HepG2 (cell line): ENCODE measurements around the gene TOM1L1. TPM values are rescaled to one million over a fixed set of nuclear protein-coding genes. Genes with fewer than 3 reads are reported as not detected.

ENCODE experiments used
- ATF7 ChIP-seq, 2 experiments: fragments of 450-650 bp in 1 of 2; sonication (generic) in 1 of 2; formaldehyde crosslinking in 1 of 2; IDR thresholded peaks; 2 replicates each; pipeline versions ENCODE4 v1.4.0 to v1.6.1; 2016 to 2020; ENCODE audit warnings: antibody characterized with exemption in 1 of 2, mild to moderate bottlenecking in 1 of 2, missing genetic modification reagents in 1 of 2
- CENPX ChIP-seq: sonication (generic); formaldehyde crosslinking; IDR thresholded peaks from 2 replicates; pipeline ENCODE4 v1.9.0; 2021; ENCODE audit warnings: mild to moderate bottlenecking, missing genetic modification reagents, moderate library complexity
- EZH2 ChIP-seq: conservative IDR thresholded peaks from 2 replicates; pipeline ENCODE4 v1.6.1; 2012; ENCODE audit warnings: mild to moderate bottlenecking, low read depth, low read length, moderate library complexity
- HMG20A ChIP-seq: IDR thresholded peaks from 2 replicates; pipeline ENCODE4 v1.6.1; 2016; ENCODE audit warnings: borderline replicate concordance
- IRF2 ChIP-seq: IDR thresholded peaks from 2 replicates; pipeline ENCODE4 v1.6.1; 2018; ENCODE audit warnings: missing genetic modification reagents, missing compliant biosample characterization
- KMT2B ChIP-seq: IDR thresholded peaks from 2 replicates; pipeline ENCODE4 v1.6.1; 2016; ENCODE audit warnings: missing genetic modification reagents, missing compliant biosample characterization
- MYNN ChIP-seq: sonication (generic); formaldehyde crosslinking; IDR thresholded peaks from 2 replicates; pipeline ENCODE4 v1.4.0; 2020; ENCODE audit warnings: mild to moderate bottlenecking, low read depth, missing genetic modification reagents
- MYPOP ChIP-seq: sonication (generic); formaldehyde crosslinking; IDR thresholded peaks from 2 replicates; pipeline ENCODE4 v1.8.1; 2023; ENCODE audit warnings: mild to moderate bottlenecking, moderate library complexity, missing genetic modification reagents
- NFIB ChIP-seq: sonication (generic); formaldehyde crosslinking; IDR thresholded peaks from 2 replicates; pipeline ENCODE4 v1.9.0; 2021; ENCODE audit warnings: missing genetic modification reagents, mild to moderate bottlenecking, borderline replicate concordance
- SIN3B ChIP-seq: fragments of 150-350 bp; IDR thresholded peaks from 2 replicates; pipeline ENCODE4 v1.6.1; 2014; ENCODE audit warnings: low read length
- SMYD3 ChIP-seq: sonication (generic); formaldehyde crosslinking; IDR thresholded peaks from 2 replicates; pipeline ENCODE4 v1.8.1; 2023; ENCODE audit warnings: mild to moderate bottlenecking, missing genetic modification reagents
- ZBTB20 ChIP-seq: sonication (generic); formaldehyde crosslinking; IDR thresholded peaks from 2 replicates; pipeline ENCODE4 v1.8.1; 2023; ENCODE audit warnings: missing genetic modification reagents, low read depth, mild to moderate bottlenecking, borderline replicate concordance
- ZFAT ChIP-seq: sonication (generic); formaldehyde crosslinking; conservative IDR thresholded peaks from 2 replicates; pipeline ENCODE4 v1.8.1; 2023; ENCODE audit warnings: missing genetic modification reagents, inconsistent platforms
- ZIK1 ChIP-seq: sonication (generic); formaldehyde crosslinking; IDR thresholded peaks from 2 replicates; pipeline ENCODE4 v1.5.0; 2020; ENCODE audit warnings: mild to moderate bottlenecking, low read depth, missing genetic modification reagents, borderline replicate concordance
- ZNF10 ChIP-seq: sonication (generic); formaldehyde crosslinking; IDR thresholded peaks from 2 replicates; pipeline ENCODE4 v1.4.0; 2020; ENCODE audit warnings: mild to moderate bottlenecking, low read depth, missing genetic modification reagents, borderline replicate concordance
- ZNF460 ChIP-seq: sonication (generic); formaldehyde crosslinking; IDR thresholded peaks from 2 replicates; pipeline ENCODE4 v1.5.1; 2020; ENCODE audit warnings: missing genetic modification reagents, mild to moderate bottlenecking, borderline replicate concordance
- ZNF607 ChIP-seq: sonication (generic); formaldehyde crosslinking; IDR thresholded peaks from 2 replicates; pipeline ENCODE4 v1.5.1; 2020; ENCODE audit warnings: missing genetic modification reagents, mild to moderate bottlenecking, borderline replicate concordance
- ZNF629 ChIP-seq: sonication (generic); formaldehyde crosslinking; conservative IDR thresholded peaks from 2 replicates; pipeline ENCODE4 v1.5.0; 2020; ENCODE audit warnings: missing genetic modification reagents
- ZNF687 ChIP-seq: sonication (generic); formaldehyde crosslinking; IDR thresholded peaks from 2 replicates; pipeline ENCODE4 v1.5.1; 2020; ENCODE audit warnings: mild to moderate bottlenecking, missing genetic modification reagents, moderate library complexity
- polyA plus RNA-seq, 8 experiments: library from polyadenylated mRNA; depleted of rRNA in 3 of 8; stranded (reverse) in 7 of 8; unstranded in 1 of 8; fragments of >200 nt; fragmentation: Illumina TruSeq in 4 of 8; extraction: Trizol in 4 of 8; gene quantifications; 2 replicates each; pipeline versions ENCODE4 v1.2.1 to v1.2.3, GENCODE V29; 2011 to 2016; ENCODE audit warnings: low read depth in 4 of 8, missing spikeins in 1 of 8, mixed read lengths in 1 of 8; ENCODE audit not compliant: insufficient read depth in 1 of 8
- total RNA-seq, 5 experiments: library from RNA; depleted of rRNA; stranded (reverse); fragments of >200 nt; fragmentation: Illumina TruSeq; extraction: Trizol; gene quantifications; 2 replicates each; pipeline ENCODE4 v1.2.3, GENCODE V29; 2016; ENCODE audit warnings: low read depth in 1 of 5
- TF ChIP-seq, protein P1 (sequence below): sonication (generic); formaldehyde crosslinking; IDR thresholded peaks from 2 replicates; pipeline ENCODE4 v1.4.0; 2020; ENCODE audit warnings: missing genetic modification reagents
- TF ChIP-seq, protein P2 (sequence below): sonication (generic); formaldehyde crosslinking; conservative IDR thresholded peaks from 2 replicates; pipeline ENCODE4 v1.8.0; 2022; ENCODE audit warnings: mild to moderate bottlenecking, moderate library complexity, missing genetic modification reagents

TOM1L1 gene
- total and polyA plus RNA-seq, 2 of the 13 experiments (the other 11 are each of a cell fraction or from before 2014, with no cell fraction given): 45.3 to 51.3 TPM

GRCh38 chr17:54900457-54901229, at the start of gene TOM1L1 (continued):
- TF ChIP-seq ZNF687 (CRISPR knock-in tag): peak; percentile 94
- TF ChIP-seq ZFAT (CRISPR knock-in tag): no peak
- peak; percentile 81; the same call in 1 of the 2 replicates for TF ChIP-seq ZNF607 (CRISPR knock-in tag)
- no peak for TF ChIP-seq ZNF460
- TF ChIP-seq ZNF629: no peak
- TF ChIP-seq NFIB: no peak
- peak; percentile 49; the same call in 1 of the 2 replicates for TF ChIP-seq SMYD3 (CRISPR knock-in tag)
- TF ChIP-seq, protein P1, sequence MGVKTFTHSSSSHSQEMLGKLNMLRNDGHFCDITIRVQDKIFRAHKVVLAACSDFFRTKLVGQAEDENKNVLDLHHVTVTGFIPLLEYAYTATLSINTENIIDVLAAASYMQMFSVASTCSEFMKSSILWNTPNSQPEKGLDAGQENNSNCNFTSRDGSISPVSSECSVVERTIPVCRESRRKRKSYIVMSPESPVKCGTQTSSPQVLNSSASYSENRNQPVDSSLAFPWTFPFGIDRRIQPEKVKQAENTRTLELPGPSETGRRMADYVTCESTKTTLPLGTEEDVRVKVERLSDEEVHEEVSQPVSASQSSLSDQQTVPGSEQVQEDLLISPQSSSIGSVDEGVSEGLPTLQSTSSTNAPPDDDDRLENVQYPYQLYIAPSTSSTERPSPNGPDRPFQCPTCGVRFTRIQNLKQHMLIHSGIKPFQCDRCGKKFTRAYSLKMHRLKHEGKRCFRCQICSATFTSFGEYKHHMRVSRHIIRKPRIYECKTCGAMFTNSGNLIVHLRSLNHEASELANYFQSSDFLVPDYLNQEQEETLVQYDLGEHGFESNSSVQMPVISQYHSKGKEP (CRISPR knock-in tag): no peak
- TF ChIP-seq ZIK1: peak; percentile 64; the same call in 1 of the 2 replicates
- no peak for TF ChIP-seq ZNF10 (CRISPR knock-in tag)
- 0 out of 2 replicates have a peak, but pooled peaks have one; percentile 32 for TF ChIP-seq MYNN
- TF ChIP-seq IRF2 (CRISPR knock-in tag): peak; percentile 84; the same call in 1 of the 2 replicates
- TF ChIP-seq SIN3B: no peak
- TF ChIP-seq MYPOP: peak; percentile 98
- TF ChIP-seq KMT2B (CRISPR knock-in tag): peak; percentile 59
- TF ChIP-seq ATF7 (IDR thresholded peaks at IDR 0.05): no peak
- no peak for TF ChIP-seq ATF7 (CRISPR knock-in tag; IDR thresholded peaks at IDR 0.05)
- TF ChIP-seq EZH2: no peak
- TF ChIP-seq ZBTB20: no peak
- TF ChIP-seq CENPX: no peak
- TF ChIP-seq HMG20A (CRISPR knock-in tag): no peak
- TF ChIP-seq, protein P2, sequence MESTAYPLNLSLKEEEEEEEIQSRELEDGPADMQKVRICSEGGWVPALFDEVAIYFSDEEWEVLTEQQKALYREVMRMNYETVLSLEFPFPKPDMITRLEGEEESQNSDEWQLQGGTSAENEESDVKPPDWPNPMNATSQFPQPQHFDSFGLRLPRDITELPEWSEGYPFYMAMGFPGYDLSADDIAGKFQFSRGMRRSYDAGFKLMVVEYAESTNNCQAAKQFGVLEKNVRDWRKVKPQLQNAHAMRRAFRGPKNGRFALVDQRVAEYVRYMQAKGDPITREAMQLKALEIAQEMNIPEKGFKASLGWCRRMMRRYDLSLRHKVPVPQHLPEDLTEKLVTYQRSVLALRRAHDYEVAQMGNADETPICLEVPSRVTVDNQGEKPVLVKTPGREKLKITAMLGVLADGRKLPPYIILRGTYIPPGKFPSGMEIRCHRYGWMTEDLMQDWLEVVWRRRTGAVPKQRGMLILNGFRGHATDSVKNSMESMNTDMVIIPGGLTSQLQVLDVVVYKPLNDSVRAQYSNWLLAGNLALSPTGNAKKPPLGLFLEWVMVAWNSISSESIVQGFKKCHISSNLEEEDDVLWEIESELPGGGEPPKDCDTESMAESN: peak; percentile 74
